SK-N-SH treated with all-trans-retinoic acid at 6 μM for 48 hours (cell line): Measurements from ENCODE around the gene USH2A.

ENCODE experiments used
- ARNTL ChIP-seq: fragments of 450-650 bp; formaldehyde crosslinking; IDR thresholded peaks from 2 replicates; pipeline ENCODE4 v1.5.0; 2020; ENCODE audit warnings: low read depth, mild to moderate bottlenecking, moderate library complexity, borderline replicate concordance
- CSDC2 ChIP-seq: fragments of 250-450 bp; sonication (Bioruptor Pico); IDR thresholded peaks from 2 replicates; pipeline ENCODE4 v1.5.0; 2020; ENCODE audit warnings: mild to moderate bottlenecking, moderate library complexity
- GLIS3 ChIP-seq: fragments of 250-450 bp; sonication (Bioruptor Pico); IDR thresholded peaks from 2 replicates; pipeline ENCODE4 v1.5.0; 2020; ENCODE audit warnings: mild to moderate bottlenecking, moderate library complexity
- OSR1 ChIP-seq: fragments of 250-450 bp; sonication (Bioruptor Pico); IDR thresholded peaks from 2 replicates; pipeline ENCODE4 v1.8.0; 2022; ENCODE audit warnings: moderate library complexity, mild to moderate bottlenecking, inconsistent platforms
- PATZ1 ChIP-seq: fragments of 250-450 bp; sonication (Bioruptor Pico); IDR thresholded peaks from 2 replicates; pipeline ENCODE4 v1.8.0; 2020; ENCODE audit warnings: mild to moderate bottlenecking, moderate library complexity, borderline replicate concordance
- POU6F1 ChIP-seq: fragments of 250-450 bp; sonication (Bioruptor Pico); IDR thresholded peaks from 2 replicates; pipeline ENCODE4 v1.8.0; 2021; ENCODE audit warnings: low read depth, mild to moderate bottlenecking, moderate library complexity, borderline replicate concordance
- SNAI2 ChIP-seq: fragments of 250-450 bp; sonication (Bioruptor Pico); IDR thresholded peaks from 2 replicates; pipeline ENCODE4 v1.5.0; 2020; ENCODE audit warnings: mild to moderate bottlenecking, moderate library complexity
- TOX ChIP-seq: fragments of 250-450 bp; sonication (Bioruptor Pico); IDR thresholded peaks from 2 replicates; pipeline ENCODE4 v1.8.0; 2021; ENCODE audit warnings: mild to moderate bottlenecking, moderate library complexity, borderline replicate concordance
- ZC3H10 ChIP-seq: fragments of 250-450 bp; sonication (Bioruptor Pico); IDR thresholded peaks from 2 replicates; pipeline ENCODE4 v1.5.1; 2021; ENCODE audit warnings: mild to moderate bottlenecking, moderate library complexity
- ZFP30 ChIP-seq: fragments of 450-650 bp; formaldehyde crosslinking; IDR thresholded peaks from 2 replicates; pipeline ENCODE4 v1.5.0; 2022; ENCODE audit warnings: mild to moderate bottlenecking, moderate library complexity

GRCh38 chr1:216237927-216238542, 185.2 kb downstream of the USH2A start:
- no peak for TF ChIP-seq GLIS3
- TF ChIP-seq TOX (CRISPR knock-in tag): no peak; the same call in 1 of the 2 replicates
- TF ChIP-seq POU6F1: no peak
- TF ChIP-seq PATZ1 (CRISPR knock-in tag): no peak
- TF ChIP-seq ARNTL (CRISPR knock-in tag): no peak
- TF ChIP-seq OSR1 (CRISPR knock-in tag): no peak
- TF ChIP-seq ZC3H10 (CRISPR knock-in tag): no peak
- TF ChIP-seq SNAI2 (CRISPR knock-in tag): no peak
- no peak for TF ChIP-seq ZFP30 (CRISPR knock-in tag)
- TF ChIP-seq CSDC2 (CRISPR knock-in tag): no peak
